Osteoblast (primary cell): ENCODE measurements around the gene TTC21A. TPM values are rescaled to one million over a fixed set of nuclear protein-coding genes. Genes with fewer than 3 reads are reported as not detected.

ENCODE experiments used
- DNase-seq: peaks from one replicate; pipeline ENCODE4 v3.0.0; 2011; ENCODE audit warnings: low spot score, mixed read lengths; ENCODE audit not compliant: insufficient read length; ENCODE audit errors: missing footprints
- H2AFZ ChIP-seq: 2 replicates; pipeline ENCODE4 v1.6.0; 2011; ENCODE audit warnings: mild to moderate bottlenecking, low read length
- H3K27ac ChIP-seq: 2 replicates; pipeline ENCODE4 v1.5.1; 2011; ENCODE audit warnings: mild to moderate bottlenecking, low read depth, low read length, moderate library complexity
- H3K27me3 ChIP-seq: 2 replicates; pipeline ENCODE4 v1.6.0; 2012; ENCODE audit warnings: mild to moderate bottlenecking, control low read depth, inconsistent platforms, low read length, moderate library complexity; ENCODE audit not compliant: insufficient read depth
- H3K36me3 ChIP-seq: 2 replicates; pipeline ENCODE4 v1.5.1; 2011; ENCODE audit warnings: mild to moderate bottlenecking, low read length, control low read depth, moderate library complexity; ENCODE audit not compliant: insufficient read depth
- H3K4me1 ChIP-seq: 2 replicates; pipeline ENCODE4 v1.5.1; 2011; ENCODE audit warnings: mild to moderate bottlenecking, low read length, control low read depth, moderate library complexity; ENCODE audit not compliant: insufficient read depth
- H3K4me2 ChIP-seq: 2 replicates; pipeline ENCODE4 v1.6.0; 2011; ENCODE audit warnings: mild to moderate bottlenecking, low read length; ENCODE audit not compliant: insufficient read depth
- H3K4me3 ChIP-seq: fragments of 200-600 bp; sonication (generic); 3 replicates; pipeline ENCODE4 v1.5.1; 2012; ENCODE audit warnings: mild to moderate bottlenecking, low read length, inconsistent platforms; ENCODE audit not compliant: insufficient read depth
- H3K79me2 ChIP-seq: 2 replicates; pipeline ENCODE4 v1.6.0; 2012; ENCODE audit warnings: mild to moderate bottlenecking, low read length, control low read depth, inconsistent platforms; ENCODE audit not compliant: insufficient read depth
- H3K9me3 ChIP-seq: 2 replicates; pipeline ENCODE4 v1.5.1; 2011; ENCODE audit warnings: low read depth, low read length, control low read depth
- H4K20me1 ChIP-seq: 2 replicates; pipeline ENCODE4 v1.6.0; 2012; ENCODE audit warnings: mild to moderate bottlenecking, low read length, control low read depth; ENCODE audit not compliant: insufficient read depth
- total RNA-seq: library from RNA; depleted of rRNA; stranded (reverse); fragments of >200 nt; gene quantifications from 2 replicates; pipeline ENCODE4 v1.2.3, GENCODE V29; 2012
- TF ChIP-seq, protein P1 (sequence below): IDR thresholded peaks from 2 replicates; pipeline ENCODE4 v1.5.1; 2011; ENCODE audit warnings: mild to moderate bottlenecking, low read depth, low read length, moderate library complexity; ENCODE audit errors: extremely low read depth

TTC21A gene
- total RNA-seq, 1 donor, result 6.9 TPM

DNA sequence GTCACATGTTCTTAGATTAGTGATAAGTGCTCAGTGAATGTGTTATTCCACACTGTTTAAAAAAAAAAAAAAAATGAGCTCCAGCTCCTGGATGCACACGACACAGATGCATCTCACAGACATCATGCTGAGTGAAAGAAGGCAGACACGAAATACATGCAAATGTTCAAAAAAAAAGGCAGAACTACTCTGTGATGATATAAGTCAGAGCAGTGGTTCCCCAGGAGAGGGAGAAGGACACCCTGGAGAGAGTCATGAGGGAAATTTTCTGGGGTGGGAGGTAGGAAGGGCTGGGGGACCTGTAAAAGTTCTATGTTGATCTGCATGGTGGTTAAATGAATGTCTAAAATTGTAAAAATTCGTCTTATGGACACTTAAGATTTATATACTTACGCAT is 41.6 kb downstream of the TTC21A start:
- no peak for DNase-seq
- H3K4me3 ChIP-seq, result no peak overlapping the region
- H3K79me2 ChIP-seq, result peaks cover 75% of the 10 kb centered on the region
- peak overlapping the region; percentile 12 for H3K4me2 ChIP-seq
- peaks cover 64% of the 10 kb centered on the region for H3K4me1 ChIP-seq
- H3K27ac ChIP-seq, result peak overlapping the region; percentile 84
- H3K9me3 ChIP-seq, result no peaks in the 10 kb centered on the region
- H2AFZ ChIP-seq, result no peak overlapping the region
- TF ChIP-seq, protein P1, sequence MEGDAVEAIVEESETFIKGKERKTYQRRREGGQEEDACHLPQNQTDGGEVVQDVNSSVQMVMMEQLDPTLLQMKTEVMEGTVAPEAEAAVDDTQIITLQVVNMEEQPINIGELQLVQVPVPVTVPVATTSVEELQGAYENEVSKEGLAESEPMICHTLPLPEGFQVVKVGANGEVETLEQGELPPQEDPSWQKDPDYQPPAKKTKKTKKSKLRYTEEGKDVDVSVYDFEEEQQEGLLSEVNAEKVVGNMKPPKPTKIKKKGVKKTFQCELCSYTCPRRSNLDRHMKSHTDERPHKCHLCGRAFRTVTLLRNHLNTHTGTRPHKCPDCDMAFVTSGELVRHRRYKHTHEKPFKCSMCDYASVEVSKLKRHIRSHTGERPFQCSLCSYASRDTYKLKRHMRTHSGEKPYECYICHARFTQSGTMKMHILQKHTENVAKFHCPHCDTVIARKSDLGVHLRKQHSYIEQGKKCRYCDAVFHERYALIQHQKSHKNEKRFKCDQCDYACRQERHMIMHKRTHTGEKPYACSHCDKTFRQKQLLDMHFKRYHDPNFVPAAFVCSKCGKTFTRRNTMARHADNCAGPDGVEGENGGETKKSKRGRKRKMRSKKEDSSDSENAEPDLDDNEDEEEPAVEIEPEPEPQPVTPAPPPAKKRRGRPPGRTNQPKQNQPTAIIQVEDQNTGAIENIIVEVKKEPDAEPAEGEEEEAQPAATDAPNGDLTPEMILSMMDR, result no peak
- H3K36me3 ChIP-seq, result peaks cover 25% of the 10 kb centered on the region
- peaks cover 53% of the 10 kb centered on the region for H4K20me1 ChIP-seq
- H3K27me3 ChIP-seq, result no peaks in the 10 kb centered on the region

- TF ChIP-seq, protein P1, result no peak
- Histone ChIP-seq H3K27me3 (no peaks in the 10 kb centered on the region), H3K4me3 (no peak overlapping the region), H3K9me3 (no peaks in the 10 kb centered on the region), H4K20me1 (peaks cover 52% of the 10 kb centered on the region), H3K4me1 (peaks cover 64% of the 10 kb centered on the region), H3K79me2 (peaks cover 69% of the 10 kb centered on the region), H3K36me3 (peaks cover 19% of the 10 kb centered on the region), H3K27ac (peak overlapping the region; percentile 99), H3K4me2 (peak overlapping the region; percentile 86), H2AFZ (no peak overlapping the region)
- no peak for DNase-seq
These were observed 42.1 kb downstream of the TTC21A start for GRCh38 chr3:39149498-39150147.

- H3K4me2 ChIP-seq, result peak overlapping the region; percentile 86
- peak overlapping the region; percentile 99 for H3K27ac ChIP-seq
- H3K36me3 ChIP-seq, result peaks cover 13% of the 10 kb centered on the region
- H3K4me3 ChIP-seq, result peak overlapping the region; percentile 91
- TF ChIP-seq, protein P1, result no peak
- no peak overlapping the region for H2AFZ ChIP-seq
- peaks cover 63% of the 10 kb centered on the region for H3K79me2 ChIP-seq
- H3K4me1 ChIP-seq, result peaks cover 64% of the 10 kb centered on the region
- no peaks in the 10 kb centered on the region for H3K27me3 ChIP-seq
- no peak for DNase-seq
- no peaks in the 10 kb centered on the region for H3K9me3 ChIP-seq
- peaks cover 52% of the 10 kb centered on the region for H4K20me1 ChIP-seq
These were observed 42.8 kb downstream of the TTC21A start for GRCh38 chr3:39150148-39150802.
